Neural progenitor cell (in vitro differentiated cells): ENCODE results near the gene PLCG1.

Experiments used
- CTCF ChIP-seq: fragments of 200-600 bp; sonication (generic); IDR thresholded peaks from 2 replicates; pipeline ENCODE4 v1.5.1; 2017; ENCODE audit warnings: antibody characterized with exemption, mild to moderate bottlenecking
- EZH2phosphoT487 ChIP-seq: fragments of 200-600 bp; sonication (generic); IDR thresholded peaks from 2 replicates; pipeline ENCODE4 v1.6.1; 2017; ENCODE audit warnings: antibody characterized with exemption

- TF ChIP-seq CTCF: no peak
- no peak for TF ChIP-seq EZH2phosphoT487
These were observed 17.5 kb upstream of the PLCG1 start for GRCh38 chr20:41119614-41120561.
